Skeletal muscle cell (primary cell): Measurements from ENCODE around the gene CTNS.

Experiments
- DNase-seq: peaks from one replicate; pipeline ENCODE4 v3.0.0-alpha.2; 2010; ENCODE audit warnings: low read depth
- H3K4me3 ChIP-seq: 2 replicates; pipeline ENCODE4 v1.5.1; 2011; ENCODE audit warnings: low read depth, mild to moderate bottlenecking, control low read depth, low read length, moderate library complexity

The CTNS gene

DNA sequence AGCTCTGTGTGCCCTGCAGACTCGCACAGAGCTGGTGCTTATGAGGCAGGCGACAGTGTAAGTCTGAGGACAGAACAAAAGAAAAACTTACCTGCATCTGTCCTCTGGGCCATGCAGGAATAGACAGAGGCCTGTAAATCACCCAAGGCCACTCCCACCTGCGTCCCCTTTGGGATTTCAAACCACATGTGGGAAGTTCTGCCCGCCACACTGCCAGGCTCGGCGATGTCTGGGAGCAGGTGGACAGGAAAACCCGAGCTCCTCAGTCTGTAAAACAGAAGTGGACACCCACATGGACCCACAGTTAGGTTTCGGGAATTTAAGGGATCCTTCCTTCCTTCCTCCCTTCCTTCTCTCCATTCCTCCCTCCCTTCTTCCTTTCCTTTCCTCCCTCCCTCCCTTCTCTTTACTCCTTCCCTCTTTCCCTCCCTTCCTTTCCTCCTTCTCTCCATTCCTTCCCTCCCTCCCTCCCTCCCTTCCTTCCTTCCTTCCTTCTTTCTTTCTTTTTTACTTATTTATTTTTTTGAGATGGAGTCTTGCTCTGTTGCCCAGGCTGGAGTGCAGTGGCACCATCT lies 15.3 kb upstream of the CTNS start:
- H3K4me3 ChIP-seq = no peak overlapping the region
- DNase-seq = no peak

- no peak for DNase-seq
- H3K4me3 ChIP-seq = no peak overlapping the region
These were observed 13.5 kb upstream of the CTNS start for GRCh38 chr17:3622977-3623594.

GRCh38 chr17:3626831-3627768 lies 9.5 kb upstream of the CTNS start:
- no peak for DNase-seq
- H3K4me3 ChIP-seq = no peak overlapping the region

DNA sequence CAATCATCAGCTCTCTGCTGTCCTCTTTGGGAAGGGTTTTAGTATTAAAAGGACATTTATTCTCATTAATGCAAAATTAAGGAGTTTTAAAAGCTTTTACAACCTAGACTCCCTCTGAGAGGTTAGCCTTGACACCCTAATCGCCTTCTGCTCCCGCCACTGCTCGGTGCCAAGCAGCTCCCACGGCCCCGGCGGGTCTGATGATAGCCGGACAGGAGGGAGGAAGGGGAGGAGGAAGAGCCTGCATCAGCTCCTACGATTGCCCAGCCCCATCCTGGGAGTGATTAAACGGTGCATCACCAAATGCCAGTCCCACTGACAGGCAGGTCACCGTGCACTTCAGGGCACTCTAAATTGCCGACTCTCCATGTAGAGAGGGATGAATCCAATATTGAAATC lies 8.8 kb upstream of the CTNS start:
- DNase-seq = no peak
- no peak overlapping the region for H3K4me3 ChIP-seq

DNA sequence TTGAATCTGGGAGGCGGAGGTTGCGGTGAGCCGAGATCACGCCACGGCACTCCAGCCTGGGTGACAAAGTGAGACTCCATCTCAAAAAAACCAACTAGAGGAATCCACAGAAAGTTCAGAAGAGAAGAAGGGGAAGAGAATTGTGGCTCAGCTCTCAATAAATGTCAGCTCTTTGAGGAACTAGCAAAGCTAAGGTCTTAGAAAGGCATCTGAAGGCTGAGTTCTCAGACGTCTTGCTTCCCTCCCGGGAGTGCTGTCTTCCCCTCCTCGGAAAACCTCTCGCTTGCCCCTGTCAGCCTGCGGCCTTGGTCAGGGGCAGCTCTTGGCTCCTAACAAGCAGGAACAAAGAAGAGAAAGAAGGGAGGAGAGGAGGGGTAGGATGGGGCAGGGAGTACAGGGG lies 5.8 kb upstream of the CTNS start:
- DNase-seq = no peak
- no peak overlapping the region for H3K4me3 ChIP-seq

- no peak overlapping the region for H3K4me3 ChIP-seq
- no peak for DNase-seq
These were observed 4.3 kb upstream of the CTNS start for GRCh38 chr17:3632287-3632686.

GRCh38 chr17:3635474-3636153 lies 946 bp upstream of the CTNS start:
- H3K4me3 ChIP-seq = peak overlapping the region; percentile 96
- DNase-seq = no peak

- H3K4me3 ChIP-seq = peak overlapping the region; percentile 96
- DNase-seq = no peak
These were observed 381 bp downstream of the CTNS start for GRCh38 chr17:3636908-3637373.

- DNase-seq = no peak
These were observed 3.5 kb downstream of the CTNS start for GRCh38 chr17:3639981-3640596.

GRCh38 chr17:3641014-3641413 lies 4.5 kb downstream of the CTNS start:
- no peak overlapping the region for H3K4me3 ChIP-seq
- no peak for DNase-seq

More at GRCh38 chr17:3639981-3640596, 3.5 kb downstream of the CTNS start:
- H3K4me3 ChIP-seq = no peak overlapping the region

DNA sequence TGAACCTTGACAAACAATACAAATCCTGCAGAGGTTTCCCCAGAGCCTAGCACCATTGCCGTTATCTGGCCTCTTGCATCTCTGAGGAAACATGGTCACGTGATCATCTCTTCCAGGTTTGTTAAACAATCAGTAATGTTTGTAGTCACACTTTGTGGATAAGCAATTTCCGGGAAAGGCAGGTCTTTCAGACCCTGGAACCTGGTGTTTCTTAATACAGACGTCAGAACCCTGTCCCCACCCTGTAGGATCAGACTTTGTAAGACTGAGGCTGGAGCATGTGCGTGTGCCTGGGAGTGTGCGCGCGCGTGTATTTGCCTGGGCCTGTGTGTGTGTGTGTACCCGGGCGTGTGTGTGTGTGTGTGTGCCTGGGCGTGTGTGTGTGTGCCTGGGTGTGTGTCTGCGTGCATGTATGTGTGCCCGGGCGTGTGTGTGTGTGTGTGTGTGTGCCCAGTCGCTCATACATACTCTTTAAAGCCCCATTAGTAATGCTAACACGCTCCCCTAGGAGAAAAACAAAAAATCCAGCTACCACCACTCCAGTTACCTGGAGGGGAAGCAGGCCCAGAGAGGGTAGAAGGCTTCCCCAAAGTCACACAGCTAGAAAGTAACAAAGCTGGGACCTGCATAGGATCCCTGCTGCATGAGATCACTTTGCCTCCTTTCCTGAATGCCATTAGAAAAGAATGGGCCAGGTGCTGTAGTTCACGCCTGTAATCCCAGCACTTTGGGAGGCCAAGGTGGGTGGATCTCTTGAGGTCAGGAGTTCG lies 5.3 kb downstream of the CTNS start:
- no peak for DNase-seq

DNA sequence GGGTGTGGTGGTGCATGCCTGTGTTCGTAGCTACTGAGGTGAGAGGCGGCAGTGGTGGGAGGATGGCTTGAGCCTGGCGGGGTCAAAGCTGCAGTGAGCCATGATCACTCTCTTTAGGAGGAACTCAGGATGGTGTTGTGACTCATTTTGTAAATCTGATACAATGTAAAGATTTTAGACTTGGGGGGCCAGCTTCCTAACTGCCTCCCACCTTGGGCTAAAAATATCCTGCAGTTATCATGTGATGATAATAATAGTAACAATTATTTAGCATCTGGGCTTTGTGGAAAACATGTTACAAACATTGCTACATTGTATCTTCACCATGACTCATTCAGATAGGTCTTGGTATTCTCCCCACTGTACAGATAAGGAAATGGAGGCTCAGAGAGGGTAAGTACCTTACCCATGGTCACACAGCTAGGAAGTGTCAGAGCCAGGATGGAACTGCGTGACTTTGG lies 7.4 kb downstream of the CTNS start:
- DNase-seq = no peak
- no peak overlapping the region for H3K4me3 ChIP-seq

More for the DNA sequence above, 5.3 kb downstream of the CTNS start:
- H3K4me3 ChIP-seq = no peak overlapping the region

- no peak for DNase-seq
These were observed 8.8 kb downstream of the CTNS start for GRCh38 chr17:3645310-3645709.

DNA sequence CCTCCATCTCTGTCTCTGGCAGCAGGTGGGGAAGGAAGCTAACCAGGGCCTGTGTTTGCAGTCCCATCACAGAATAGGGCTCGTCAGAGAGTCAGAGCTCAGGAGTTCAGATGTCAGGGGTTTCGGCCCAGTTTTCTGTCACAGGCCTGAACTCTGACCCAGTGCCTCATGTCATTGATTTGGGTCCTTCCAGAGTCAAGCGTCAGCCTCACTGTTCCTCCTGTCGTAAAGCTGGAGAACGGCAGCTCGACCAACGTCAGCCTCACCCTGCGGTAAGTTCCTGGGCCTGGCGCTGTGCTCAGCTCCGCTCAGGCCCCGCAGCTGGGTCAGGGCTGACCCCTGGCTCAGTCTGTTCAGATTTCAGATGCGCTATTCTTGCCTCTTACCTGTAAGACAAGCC lies 10.7 kb downstream of the CTNS start:
- H3K4me3 ChIP-seq = no peak overlapping the region

More at GRCh38 chr17:3645310-3645709, 8.8 kb downstream of the CTNS start:
- no peak overlapping the region for H3K4me3 ChIP-seq

GRCh38 chr17:3647769-3648555 lies 11.4 kb downstream of the CTNS start:
- DNase-seq = no peak
- no peak overlapping the region for H3K4me3 ChIP-seq

More for the DNA sequence above, 10.7 kb downstream of the CTNS start:
- no peak for DNase-seq

- H3K4me3 ChIP-seq = no peak overlapping the region
- DNase-seq = no peak
These were observed 19.2 kb downstream of the CTNS start for GRCh38 chr17:3655766-3656165.

- no peak overlapping the region for H3K4me3 ChIP-seq
- DNase-seq = no peak
These were observed 19.8 kb downstream of the CTNS start for GRCh38 chr17:3656353-3656752.
